Epithelial cell of esophagus (primary cell): ENCODE measurements around the gene HS6ST2.

Experiments used
- DNase-seq: peaks from one replicate; pipeline ENCODE4 v3.0.0; 2010; ENCODE audit warnings: low read depth
- H3K4me3 ChIP-seq: 2 replicates; pipeline ENCODE4 v1.5.1; 2011; ENCODE audit warnings: mild to moderate bottlenecking, low read length, control low read depth
- TF ChIP-seq, protein P1 (sequence below): IDR thresholded peaks from 2 replicates; pipeline ENCODE4 v1.5.1; 2011; ENCODE audit warnings: low read depth, mild to moderate bottlenecking, low read length, control low read depth, inconsistent platforms; ENCODE audit not compliant: insufficient read depth; ENCODE audit errors: missing control alignments

HS6ST2 gene

DNA sequence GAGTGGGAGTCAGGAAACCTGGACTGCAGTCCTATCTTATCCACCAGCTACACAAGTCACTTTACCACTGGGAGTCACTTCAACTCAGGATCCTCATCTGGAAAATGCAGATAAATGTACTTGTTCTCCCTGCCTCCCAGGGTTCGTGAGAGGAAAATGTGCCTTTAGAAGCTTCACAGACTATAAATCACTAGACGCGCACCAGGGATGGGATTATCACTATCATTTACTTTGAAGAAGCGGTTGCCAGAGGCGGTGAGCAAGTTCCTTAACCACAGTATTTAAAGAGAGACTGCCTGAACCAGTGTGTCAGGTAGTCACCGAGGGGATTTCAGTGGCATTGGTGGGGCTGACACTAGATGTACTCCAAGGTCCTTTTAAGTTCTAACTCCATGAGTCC, 219.5 kb downstream of the HS6ST2 start:
- TF ChIP-seq, protein P1, sequence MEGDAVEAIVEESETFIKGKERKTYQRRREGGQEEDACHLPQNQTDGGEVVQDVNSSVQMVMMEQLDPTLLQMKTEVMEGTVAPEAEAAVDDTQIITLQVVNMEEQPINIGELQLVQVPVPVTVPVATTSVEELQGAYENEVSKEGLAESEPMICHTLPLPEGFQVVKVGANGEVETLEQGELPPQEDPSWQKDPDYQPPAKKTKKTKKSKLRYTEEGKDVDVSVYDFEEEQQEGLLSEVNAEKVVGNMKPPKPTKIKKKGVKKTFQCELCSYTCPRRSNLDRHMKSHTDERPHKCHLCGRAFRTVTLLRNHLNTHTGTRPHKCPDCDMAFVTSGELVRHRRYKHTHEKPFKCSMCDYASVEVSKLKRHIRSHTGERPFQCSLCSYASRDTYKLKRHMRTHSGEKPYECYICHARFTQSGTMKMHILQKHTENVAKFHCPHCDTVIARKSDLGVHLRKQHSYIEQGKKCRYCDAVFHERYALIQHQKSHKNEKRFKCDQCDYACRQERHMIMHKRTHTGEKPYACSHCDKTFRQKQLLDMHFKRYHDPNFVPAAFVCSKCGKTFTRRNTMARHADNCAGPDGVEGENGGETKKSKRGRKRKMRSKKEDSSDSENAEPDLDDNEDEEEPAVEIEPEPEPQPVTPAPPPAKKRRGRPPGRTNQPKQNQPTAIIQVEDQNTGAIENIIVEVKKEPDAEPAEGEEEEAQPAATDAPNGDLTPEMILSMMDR = no peak
- no peak overlapping the region for H3K4me3 ChIP-seq
- no peak for DNase-seq

DNA sequence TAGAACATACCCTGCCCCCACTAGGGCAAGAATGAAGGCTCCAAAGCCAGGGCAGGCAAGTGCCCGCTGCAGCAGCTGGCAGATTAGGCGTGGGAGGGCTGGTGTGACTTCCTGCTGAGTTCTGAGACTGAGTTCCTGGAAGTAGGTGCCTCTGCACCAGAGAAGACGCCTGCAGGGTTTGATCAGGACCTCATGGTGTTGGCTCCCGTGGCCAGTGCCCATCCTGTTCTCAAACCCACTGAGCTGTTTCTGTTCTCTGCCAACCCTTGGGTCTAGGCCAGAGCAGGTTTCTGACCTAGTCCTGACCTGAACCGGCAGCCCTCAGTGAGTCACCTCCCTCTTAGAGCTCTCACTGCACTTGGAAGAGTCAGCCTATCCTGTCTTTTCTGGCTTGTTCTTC, 220.7 kb downstream of the HS6ST2 start:
- DNase-seq = peak; percentile 48
- no peak overlapping the region for H3K4me3 ChIP-seq
- TF ChIP-seq, protein P1 = no peak

DNA sequence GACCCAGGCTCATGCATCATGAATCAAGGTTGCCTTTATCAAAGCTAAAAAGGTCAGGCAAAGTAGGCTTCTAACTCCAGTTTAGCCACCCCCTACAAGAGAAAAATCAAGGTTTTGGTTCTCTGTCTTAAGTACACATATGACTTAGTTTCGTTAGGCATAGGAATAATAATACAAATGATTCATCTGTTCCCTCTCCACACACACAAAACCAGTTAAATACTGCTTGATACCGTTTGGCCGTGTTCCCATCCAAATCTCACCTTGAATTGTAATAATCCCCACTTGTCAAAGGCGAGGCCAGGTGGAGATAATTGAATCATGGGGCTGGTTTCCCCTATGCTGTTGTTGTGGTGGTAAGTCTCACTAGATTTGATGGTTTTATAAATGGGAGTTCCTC, 226.2 kb downstream of the HS6ST2 start:
- peak; percentile 43 for DNase-seq
- TF ChIP-seq, protein P1 = no peak
- no peak overlapping the region for H3K4me3 ChIP-seq

DNA sequence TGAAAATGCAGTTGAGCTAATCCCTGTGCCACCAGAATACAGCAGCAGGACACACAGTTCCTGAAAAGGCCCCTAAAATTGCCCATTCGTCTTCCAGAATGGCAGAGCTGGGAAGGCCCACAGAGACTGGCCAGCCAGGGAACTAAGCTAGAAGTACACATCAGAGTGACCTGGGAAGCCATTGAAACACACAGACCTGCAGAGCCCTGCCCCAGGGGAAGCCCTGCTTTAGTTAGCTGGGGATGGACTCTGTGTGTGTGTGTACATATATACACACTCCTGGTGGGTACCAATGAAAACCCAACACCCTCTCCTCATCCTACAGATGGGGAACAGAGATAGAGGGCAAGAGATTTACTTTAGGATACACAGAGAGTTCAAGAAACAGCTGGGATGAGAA, 227.7 kb downstream of the HS6ST2 start:
- DNase-seq = no peak
- TF ChIP-seq, protein P1 = no peak
- no peak overlapping the region for H3K4me3 ChIP-seq

DNA sequence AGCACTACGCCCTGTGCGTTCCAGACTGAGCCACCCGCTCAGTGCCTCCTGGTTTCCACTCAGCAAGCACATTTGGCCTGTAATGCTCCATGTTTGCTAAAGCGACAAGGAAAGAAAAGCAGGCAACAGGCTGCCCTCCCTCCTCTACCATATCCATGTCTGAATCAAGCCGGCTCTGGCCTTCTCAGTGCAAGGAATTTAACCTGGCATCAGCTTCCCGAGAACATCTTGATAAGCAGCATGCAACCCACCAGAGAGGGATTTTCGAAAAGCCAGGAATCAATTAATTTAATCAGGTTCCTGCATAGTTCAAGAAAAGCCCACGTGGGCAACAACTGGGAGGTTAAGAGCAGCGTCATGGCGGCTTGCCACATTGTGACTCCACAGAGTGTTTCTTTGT, 228.2 kb downstream of the HS6ST2 start:
- TF ChIP-seq, protein P1 = no peak
- DNase-seq = no peak
- no peak overlapping the region for H3K4me3 ChIP-seq

DNA sequence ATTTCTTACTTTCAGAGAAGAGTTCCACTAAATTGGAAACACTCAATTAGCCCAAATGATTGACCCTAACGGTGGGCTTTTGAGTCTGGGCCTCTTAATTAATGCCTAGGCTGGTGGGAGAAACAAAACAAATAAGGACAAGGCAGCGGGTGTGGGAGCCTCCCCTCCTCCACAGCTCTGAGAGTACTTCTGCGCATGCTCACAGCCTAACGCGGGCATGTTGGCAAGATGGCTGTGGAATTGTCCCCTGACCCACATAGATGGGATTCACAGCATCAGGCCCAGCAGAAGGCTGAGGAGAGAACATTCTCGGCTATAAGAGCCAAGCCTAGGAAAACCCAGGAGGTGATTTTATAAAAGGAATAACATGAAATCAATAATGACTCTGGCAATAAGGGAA, 230.1 kb downstream of the HS6ST2 start:
- TF ChIP-seq, protein P1 = no peak
- no peak overlapping the region for H3K4me3 ChIP-seq
- DNase-seq = no peak

DNA sequence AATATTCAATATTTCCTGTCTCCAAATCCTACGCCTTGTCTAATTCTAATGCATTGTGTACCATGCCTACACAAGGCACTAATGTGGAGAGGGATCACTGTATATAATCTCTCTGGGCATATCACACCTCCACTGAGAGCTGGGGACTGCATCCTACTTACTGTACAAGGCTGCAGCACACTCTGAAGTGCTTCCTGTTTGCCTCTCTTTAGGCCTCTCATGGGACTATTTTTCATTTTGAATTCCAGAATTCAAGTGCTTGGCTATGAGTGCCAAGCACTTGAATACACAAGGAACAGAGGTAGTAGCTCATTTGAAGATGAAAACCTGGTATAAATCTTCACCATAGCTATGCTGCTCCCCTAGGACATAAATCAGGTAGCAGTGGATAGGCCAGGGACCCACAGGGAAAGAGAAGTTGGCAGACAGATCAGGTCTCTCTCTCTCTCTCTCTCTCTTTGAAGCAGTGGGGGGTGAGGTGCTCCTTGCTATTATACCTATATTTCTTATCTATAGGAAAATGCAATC, 239.9 kb downstream of the HS6ST2 start:
- TF ChIP-seq, protein P1 = no peak
- no peak for DNase-seq
- no peak overlapping the region for H3K4me3 ChIP-seq
